ENCODE data around the gene PICALM.
"Not testable (repeated sequence)": the region's sequence is repeated elsewhere in the genome, so short reads cannot be mapped to it uniquely, and the experiment has no call there.

PICALM gene

DNA sequence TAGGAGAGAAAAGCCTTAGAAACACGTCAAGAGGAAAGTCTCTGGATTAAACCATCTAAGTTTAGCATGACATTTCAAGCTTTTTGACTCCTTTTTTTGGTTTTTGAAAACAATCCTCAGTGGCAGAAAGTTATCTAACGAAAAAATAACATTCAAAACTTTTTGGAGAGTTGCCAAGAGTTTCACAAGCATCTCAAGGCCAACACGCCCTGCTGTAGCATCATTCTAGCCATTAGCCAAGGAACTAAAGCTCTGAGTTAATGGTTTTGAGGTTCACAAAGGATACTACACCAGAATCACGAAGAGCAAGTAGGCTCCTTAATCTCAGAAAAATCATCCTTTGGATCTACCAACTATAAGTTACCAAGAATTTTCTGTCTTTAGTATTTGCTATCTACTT lies 94.8 kb downstream of the PICALM start:
- DNase-seq (ENCODE audit: low read depth), result no peak

DNA sequence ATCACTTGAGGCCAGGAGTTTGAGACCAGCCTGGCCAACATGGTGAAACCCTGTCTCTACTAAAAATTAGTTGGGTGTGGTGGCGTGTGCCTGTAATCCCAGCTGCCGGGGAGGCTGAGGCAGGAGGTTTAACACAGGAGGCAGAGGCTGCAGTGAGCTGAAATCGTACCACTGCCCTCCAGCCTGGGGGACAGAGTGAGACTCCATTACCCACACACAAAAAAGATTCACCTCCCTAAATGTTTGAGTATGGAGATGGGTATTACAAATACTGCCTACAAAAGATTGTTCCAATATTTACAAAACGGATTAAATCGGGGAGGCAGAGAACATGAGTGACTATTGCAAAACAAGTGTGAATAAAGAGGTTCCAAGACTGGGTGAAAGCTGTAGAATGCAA lies 98.3 kb downstream of the PICALM start:
- no peak for DNase-seq (ENCODE audit: low read depth)

DNA sequence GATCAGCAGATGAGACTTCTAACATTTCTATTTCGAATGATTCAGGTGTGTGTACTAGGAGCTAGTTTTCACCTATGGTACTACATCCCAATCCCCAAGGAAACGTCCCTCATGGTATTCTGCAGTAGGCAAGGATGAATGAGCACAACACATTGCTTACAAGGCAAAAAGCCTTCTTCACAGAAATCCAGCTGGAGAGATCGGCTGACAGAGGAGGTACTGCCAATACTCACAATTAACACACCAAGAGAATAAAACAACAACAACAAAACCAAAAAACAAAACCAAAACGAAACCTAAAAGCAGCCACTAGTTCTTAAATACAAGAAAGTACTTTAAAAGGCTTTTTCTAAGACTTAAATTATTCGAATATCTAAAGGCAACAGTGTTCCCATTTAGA lies 101.4 kb downstream of the PICALM start:
- DNase-seq (ENCODE audit: low read depth), result no peak

GRCh38 chr11:85965202-85965601 lies 103.7 kb downstream of the PICALM start:
- no peak for DNase-seq (ENCODE audit: low read depth)

DNA sequence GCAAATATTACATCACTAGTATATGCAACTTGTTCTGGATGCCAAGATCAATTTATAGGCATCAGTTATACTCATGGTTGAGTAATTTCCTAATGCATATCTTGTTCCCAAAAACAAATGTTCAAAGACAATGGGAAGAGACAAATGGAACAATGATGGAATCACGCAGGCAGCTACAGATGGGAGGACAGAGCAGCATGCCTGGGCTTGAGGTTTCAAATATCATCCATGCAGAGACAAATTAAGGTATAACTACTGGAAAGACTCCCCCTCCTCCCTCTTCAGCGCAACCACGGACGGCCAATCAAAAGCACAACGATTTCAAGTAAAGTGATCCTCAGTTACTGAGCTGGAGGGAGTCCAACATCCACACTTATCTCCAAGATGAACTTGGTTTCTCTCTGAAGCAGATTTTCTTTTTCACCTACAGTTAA lies 106.9 kb downstream of the PICALM start:
- DNase-seq (ENCODE audit: low read depth), result no peak

- no peak for DNase-seq (ENCODE audit: low read depth)
Observed at GRCh38 chr11:85961130-85961529, 107.8 kb downstream of the PICALM start.

DNA sequence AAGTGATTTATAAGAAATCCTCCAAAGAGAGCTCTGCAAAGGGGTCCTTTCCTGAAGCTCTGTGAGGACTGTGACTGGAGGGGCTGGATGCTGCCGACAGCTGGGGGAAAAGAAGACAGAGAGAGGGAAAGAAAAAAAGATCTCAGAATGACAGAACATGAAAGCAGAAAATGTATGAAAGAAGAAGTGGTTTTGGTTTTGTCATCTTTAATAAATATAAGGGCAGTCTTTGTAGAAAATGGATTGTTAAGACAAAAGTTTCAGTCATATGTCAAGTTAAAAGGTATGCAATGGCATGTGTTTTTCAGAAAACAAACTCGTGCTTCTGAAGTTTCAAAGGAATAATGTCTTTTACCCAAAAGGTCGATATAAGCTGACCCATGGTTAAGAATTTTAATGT lies 108.2 kb downstream of the PICALM start:
- DNase-seq (ENCODE audit: low read depth), result no peak

- no peak for DNase-seq (ENCODE audit: low read depth)
Observed at GRCh38 chr11:85955531-85955930, 113.4 kb downstream of the PICALM start.

DNA sequence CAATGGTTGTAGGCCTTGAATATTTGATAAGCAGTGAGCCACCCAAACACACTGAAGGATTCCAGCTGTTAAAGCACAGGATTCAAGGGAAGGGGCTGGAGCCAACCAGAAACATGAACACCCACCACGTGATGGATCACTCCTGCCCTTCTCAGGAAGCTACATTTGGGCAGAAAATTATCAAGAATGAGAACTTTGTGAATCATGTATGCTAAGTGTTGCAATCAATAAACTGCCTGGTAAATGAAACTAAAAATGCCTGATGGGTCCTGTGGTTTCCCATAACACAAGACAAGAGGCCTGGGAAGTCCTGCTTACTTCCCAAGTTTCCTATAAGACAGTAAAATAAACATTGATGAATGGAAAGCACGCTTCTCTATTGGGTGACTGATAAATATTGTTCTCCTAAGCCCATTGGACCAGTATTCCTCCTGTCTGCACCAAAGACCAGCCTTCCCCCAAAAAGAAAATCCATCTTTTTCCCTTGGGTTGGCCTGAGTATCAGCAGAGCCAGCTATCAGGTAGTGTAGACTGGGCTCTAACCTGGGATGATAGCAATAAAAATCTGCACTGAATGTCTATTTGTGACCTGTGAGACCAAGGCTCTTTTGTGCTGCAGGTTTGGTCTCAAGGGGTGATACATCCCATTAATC lies 115.3 kb downstream of the PICALM start:
- DNase-seq (ENCODE audit: low read depth), result no peak

DNA sequence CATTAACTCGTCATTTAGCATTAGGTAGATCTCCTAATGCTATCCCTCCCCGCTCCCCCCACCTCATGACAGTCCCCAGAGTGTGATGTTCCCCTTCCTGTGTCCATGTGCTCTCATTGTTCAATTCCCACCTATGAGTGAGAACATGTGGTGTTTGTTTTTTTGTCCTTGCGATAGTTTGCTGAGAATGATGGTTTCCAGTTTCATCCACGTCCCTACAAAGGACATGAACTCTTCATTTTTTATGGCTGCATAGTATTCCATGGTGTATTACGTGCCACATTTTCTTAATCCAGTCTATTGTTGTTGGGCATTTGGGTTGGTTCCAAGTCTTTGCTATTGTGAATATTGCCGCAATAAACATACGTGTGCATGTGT lies 116.8 kb downstream of the PICALM start:
- not testable (repeated sequence) for DNase-seq (ENCODE audit: low read depth)

DNA sequence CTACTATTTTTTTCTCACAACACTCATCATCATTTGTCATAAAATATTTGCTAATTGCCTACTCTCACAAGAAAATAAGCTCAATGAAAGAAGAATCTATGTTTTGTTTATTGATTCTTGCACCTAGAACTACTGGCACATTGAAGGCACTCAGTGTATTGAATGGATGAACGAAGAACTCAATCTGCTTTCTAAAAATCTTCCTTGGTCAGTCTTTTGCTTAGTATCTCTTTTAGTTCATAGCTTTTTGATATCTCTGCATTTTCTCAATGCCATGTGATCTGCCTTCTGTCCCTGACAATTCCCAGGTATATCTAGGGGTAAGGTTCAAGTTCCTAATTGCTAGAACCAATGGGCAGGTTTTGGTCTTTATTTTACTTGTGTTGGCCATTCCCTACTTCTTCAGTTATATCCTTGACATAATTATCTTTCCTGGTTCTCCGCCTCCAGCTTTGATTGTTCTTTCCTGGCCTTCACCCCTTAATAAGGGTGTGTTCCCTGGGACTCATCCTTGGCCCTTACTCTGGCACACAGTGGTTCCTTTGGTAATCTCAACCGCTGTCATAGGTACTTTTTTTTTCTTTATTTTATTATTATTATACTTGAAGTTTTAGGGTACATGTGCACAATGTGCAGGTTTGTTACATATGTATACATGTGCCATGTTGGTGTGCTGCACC lies 117.3 kb downstream of the PICALM start:
- DNase-seq (ENCODE audit: low read depth), result no peak

DNA sequence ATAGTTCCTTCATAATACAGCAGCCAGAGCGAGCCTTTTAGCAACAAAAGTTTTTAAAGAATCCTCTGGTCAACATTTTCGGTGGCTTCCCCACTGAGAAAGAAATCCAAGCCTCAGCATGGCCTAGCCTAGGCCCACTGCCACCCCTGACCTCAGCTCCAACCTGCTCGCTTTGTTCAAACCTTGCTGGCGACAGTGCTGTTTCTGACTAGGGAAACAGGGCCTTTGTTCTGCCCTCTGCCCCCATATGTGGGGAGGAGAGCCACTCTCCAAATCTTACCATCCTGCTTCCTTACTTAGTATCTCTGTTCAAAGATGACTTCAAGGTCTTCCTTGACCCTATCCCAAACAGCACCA lies 117.9 kb downstream of the PICALM start:
- no peak for DNase-seq (ENCODE audit: low read depth)

DNA sequence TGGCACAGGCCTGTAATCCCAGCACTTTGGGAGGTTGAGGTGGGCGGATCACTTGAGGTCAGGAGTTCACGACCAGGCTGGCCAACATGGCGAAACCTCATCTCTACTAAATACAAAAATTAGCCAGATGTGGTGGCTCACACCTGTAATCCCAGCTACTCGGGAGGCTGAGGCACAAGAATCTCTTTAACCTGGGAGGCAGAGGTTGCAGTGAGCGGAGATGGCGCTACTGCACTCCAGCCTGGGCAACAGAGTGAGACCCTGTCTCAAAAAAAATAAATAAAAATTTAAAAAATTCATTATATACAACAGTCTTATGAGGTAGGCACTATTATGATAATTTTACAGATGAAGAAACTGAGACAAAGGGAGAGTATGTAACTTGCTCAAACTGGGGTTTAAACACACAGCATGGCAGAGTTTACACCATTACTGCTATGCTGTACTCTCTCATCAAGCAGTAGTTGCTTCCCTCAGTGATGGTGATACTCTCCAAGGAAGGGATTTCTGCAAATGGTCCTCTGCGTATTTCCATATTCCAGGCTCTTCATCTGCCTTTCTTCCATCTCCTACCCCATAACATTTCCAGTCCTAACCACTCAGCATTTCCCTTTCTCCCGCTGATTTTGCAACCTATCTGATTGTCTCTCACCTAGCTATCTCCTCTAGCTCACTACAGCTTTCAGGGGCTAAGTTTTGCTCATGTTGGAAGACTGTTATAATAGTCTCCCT lies 118.4 kb downstream of the PICALM start:
- no peak for DNase-seq (ENCODE audit: low read depth)

GRCh38 chr11:85949798-85950197 lies 119.1 kb downstream of the PICALM start:
- no peak for DNase-seq (ENCODE audit: low read depth)

DNA sequence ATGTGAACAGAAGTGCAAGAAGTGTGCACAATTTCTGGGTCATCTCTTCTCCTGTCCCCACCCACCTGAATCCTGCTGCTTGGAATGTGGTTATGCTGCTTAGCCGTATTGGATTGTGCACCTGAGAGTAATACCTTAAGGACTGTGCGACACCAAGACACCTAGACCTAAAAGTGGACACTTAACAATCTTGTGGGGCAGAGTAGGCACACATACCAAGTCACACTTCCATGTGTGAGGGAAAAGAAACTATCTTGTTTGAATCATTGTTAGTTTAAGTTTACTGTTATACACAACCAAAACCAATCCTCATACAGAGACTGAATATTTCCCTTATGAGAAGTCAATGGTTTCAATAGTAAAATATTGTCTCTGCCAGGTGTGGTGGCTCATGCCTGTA lies 120.0 kb downstream of the PICALM start:
- DNase-seq (ENCODE audit: low read depth), result no peak

GRCh38 chr11:85947431-85948272 lies 121.2 kb downstream of the PICALM start:
- peak; percentile 78 for DNase-seq (ENCODE audit: low read depth)

GRCh38 chr11:85946221-85946620 lies 122.7 kb downstream of the PICALM start:
- no peak for DNase-seq (ENCODE audit: low read depth)

GRCh38 chr11:85945788-85946187 lies 123.1 kb downstream of the PICALM start:
- no peak for DNase-seq (ENCODE audit: low read depth)

GRCh38 chr11:85945296-85945695 lies 123.6 kb downstream of the PICALM start:
- DNase-seq (ENCODE audit: low read depth), result no peak

- peak; percentile 37 for DNase-seq (ENCODE audit: low read depth)
Observed at GRCh38 chr11:85941380-85941973, 127.4 kb downstream of the PICALM start.

- no peak for DNase-seq (ENCODE audit: low read depth)
Observed at GRCh38 chr11:85939099-85940015, 129.5 kb downstream of the PICALM start.
